HL-60 (cell line): ENCODE measurements around the gene ELOF1.
A peak's percentile ranks its signal among the peaks of the same experiment; 100 is the strongest.

ENCODE experiments used
- DNase-seq, 2 experiments: peaks; one replicate each; pipeline ENCODE4 v3.0.0-alpha.2; 2010 to 2020; ENCODE audit warnings: low read depth in 1 of 2, low spot score in 1 of 2
- H3K27ac ChIP-seq: fragments of 250-450 bp; sonication (Bioruptor Pico); replicated peaks from 2 replicates; pipeline ENCODE4 v1.5.1; 2020; ENCODE audit warnings: mild to moderate bottlenecking, moderate library complexity
- H3K27me3 ChIP-seq: fragments of 250-450 bp; sonication (Bioruptor Pico); 2 replicates; pipeline ENCODE4 v1.5.1; 2021; ENCODE audit warnings: mild to moderate bottlenecking, moderate library complexity; ENCODE audit not compliant: insufficient read depth, poor library complexity, severe bottlenecking
- H3K4me3 ChIP-seq: replicated peaks from 2 replicates; pipeline ENCODE4 v1.5.1; 2011; ENCODE audit warnings: mild to moderate bottlenecking, control low read depth, low read length; ENCODE audit not compliant: insufficient read depth
- CTCF ChIP-seq: IDR thresholded peaks from one replicate; pipeline ENCODE4 v1.5.1; 2011; ENCODE audit warnings: low read length, control low read depth, inconsistent platforms; ENCODE audit not compliant: insufficient read depth
- GABPA ChIP-seq: IDR thresholded peaks from 2 replicates; pipeline ENCODE4 v1.6.1; 2012; ENCODE audit warnings: low read depth
- POLR2AphosphoS5 ChIP-seq: IDR thresholded peaks from 2 replicates; pipeline ENCODE4 v1.6.1; 2012; ENCODE audit warnings: low read depth
- REST ChIP-seq: IDR thresholded peaks from 2 replicates; pipeline ENCODE4 v1.6.1; 2012; ENCODE audit warnings: low read depth; ENCODE audit not compliant: insufficient replicate concordance
- SPI1 ChIP-seq: IDR thresholded peaks from 2 replicates; pipeline ENCODE4 v1.6.1; 2012; ENCODE audit warnings: low read depth, mild to moderate bottlenecking, borderline replicate concordance

The ELOF1 gene

DNA sequence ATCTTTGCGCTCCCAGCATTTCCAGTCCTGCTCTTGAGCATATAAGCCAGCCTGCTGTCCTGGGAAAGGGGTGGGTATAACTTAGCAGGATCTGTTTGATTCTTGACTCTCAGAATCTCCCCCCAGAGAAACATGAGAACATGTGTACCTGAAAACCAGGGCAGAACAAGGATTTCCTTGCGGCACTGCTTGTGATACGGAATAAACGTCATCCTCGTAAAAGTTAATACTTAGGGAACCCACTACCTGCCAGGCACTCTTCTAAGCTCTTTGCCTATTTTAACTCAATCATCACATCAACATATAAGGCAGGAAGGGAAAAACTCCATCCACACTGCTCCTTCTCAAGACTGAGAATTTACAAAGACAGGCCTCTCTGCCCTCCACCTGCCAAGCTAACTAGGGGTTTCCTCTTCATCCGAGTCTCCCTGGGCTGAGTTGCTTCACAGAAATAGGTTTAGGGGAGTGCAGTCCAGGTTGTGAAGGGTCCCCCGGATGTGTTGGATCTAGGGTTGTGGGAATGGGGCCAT is 54.5 kb downstream of the ELOF1 start:
- DNase-seq, result no peak
- no peak overlapping the region for H3K27ac ChIP-seq
- no peaks in the 10 kb centered on the region for H3K27me3 ChIP-seq
- TF ChIP-seq SPI1, result no peak
- TF ChIP-seq REST, result no peak
- no peak for TF ChIP-seq POLR2AphosphoS5
- TF ChIP-seq CTCF, result no peak
- no peak for TF ChIP-seq GABPA
- peak overlapping the region; percentile 92 for H3K4me3 ChIP-seq
